ENCODE measurements around the gene TTF1.
"Not testable (repeated sequence)": the region's sequence is repeated elsewhere in the genome, so short reads cannot be mapped to it uniquely, and the experiment has no call there.

Gene TTF1

DNA sequence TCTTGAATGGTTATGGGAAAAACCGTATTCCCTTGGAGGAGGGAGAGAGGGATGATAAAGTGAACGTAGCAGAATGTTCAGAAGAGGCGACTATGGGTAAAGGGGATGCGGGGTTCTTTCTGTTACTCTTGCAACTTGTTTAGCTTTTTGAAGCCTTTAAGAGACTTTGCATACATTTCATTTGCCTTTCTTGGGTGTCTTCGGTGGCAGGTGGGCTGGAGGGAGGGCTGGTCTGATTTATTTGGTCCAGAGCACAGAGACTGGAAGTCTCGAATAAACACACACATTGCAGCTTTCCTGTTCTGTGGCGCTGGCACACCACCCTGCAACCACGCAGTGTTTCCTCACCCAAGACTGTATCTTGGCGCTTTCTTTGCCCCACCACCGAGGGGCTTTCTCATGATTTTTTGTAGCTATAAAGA, 23.2 kb downstream of the TTF1 start:
- TF ChIP-seq, protein P1, sequence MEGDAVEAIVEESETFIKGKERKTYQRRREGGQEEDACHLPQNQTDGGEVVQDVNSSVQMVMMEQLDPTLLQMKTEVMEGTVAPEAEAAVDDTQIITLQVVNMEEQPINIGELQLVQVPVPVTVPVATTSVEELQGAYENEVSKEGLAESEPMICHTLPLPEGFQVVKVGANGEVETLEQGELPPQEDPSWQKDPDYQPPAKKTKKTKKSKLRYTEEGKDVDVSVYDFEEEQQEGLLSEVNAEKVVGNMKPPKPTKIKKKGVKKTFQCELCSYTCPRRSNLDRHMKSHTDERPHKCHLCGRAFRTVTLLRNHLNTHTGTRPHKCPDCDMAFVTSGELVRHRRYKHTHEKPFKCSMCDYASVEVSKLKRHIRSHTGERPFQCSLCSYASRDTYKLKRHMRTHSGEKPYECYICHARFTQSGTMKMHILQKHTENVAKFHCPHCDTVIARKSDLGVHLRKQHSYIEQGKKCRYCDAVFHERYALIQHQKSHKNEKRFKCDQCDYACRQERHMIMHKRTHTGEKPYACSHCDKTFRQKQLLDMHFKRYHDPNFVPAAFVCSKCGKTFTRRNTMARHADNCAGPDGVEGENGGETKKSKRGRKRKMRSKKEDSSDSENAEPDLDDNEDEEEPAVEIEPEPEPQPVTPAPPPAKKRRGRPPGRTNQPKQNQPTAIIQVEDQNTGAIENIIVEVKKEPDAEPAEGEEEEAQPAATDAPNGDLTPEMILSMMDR (IDR thresholded peaks at IDR 0.05), result no peak
- DNase-seq (ENCODE audit: low spot score), result no peak
- Histone ChIP-seq H3K27ac (no peak overlapping the region), H3K4me3 (no peak overlapping the region)

DNA sequence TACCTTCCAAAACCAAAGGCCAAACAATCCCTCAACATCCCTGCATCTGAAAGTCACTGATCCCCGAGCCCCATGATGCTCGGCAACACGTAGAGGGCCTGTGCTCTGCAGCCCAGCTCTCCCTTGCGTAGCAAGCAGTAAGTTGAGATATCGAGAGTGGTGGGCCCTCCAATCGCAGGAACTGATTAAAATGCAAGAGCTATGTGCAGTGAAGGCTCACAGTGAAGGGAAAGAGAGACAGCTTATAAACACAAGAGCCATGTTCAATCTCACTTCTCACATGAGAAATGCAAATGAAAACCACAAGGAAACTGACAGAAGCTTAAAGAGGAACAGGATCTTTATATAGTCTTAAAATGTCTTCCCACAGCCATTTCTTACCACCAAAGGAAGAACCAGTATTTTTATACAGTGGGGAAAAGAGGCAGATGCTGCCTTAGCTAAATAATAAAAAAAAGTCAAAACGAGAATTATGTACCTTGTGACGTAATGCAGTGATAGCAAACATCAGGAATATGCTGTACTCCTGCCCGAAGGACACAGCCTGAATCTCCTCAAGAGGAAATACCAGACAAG, 24.6 kb downstream of the TTF1 start:
- TF ChIP-seq, protein P1 (IDR thresholded peaks at IDR 0.05), result no peak
- DNase-seq (ENCODE audit: low spot score), result no peak
- no peak overlapping the region for H3K27ac ChIP-seq
- no peak overlapping the region for H3K4me3 ChIP-seq

DNA sequence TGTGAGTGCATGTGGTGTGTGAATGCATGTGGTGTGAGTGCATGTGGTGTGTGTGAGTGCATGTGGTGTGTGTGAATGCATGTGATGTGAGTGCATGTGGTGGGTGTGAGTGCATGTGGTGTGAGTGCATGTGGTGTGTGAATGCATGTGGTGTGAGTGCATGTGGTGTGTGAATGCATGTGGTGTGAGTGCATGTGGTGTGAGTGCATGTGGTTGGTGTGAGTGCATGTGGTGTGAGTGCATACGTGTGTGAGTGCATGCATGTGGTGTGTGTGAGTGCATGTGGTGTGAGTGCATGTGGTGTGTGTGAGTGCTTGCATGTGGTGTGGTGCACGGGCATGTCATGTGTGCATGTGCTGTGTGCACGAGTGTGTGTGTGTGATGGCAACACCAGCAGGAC, 28.2 kb downstream of the TTF1 start:
- DNase-seq (ENCODE audit: low spot score); H3K27ac ChIP-seq; H3K4me3 ChIP-seq: not testable (repeated sequence)

DNA sequence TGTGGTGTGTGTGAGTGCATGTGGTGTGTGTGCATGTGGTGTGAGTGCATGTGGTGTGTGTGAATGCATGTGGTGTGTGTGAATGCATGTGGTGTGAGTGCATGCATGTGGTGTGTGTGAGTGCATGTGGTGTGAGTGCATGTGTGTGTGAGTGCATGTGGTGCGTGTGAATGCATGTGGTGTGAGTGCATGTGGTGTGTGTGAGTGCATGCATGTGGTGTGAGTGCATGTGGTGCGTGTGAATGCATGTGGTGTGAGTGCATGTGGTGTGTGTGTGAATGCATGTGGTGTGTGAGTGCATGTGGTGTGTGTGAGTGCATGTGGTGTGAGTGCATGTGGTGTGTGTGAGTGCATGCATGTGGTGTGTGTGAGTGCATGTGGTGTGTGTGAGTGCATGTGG, 28.9 kb downstream of the TTF1 start:
- H3K27ac ChIP-seq; DNase-seq (ENCODE audit: low spot score); H3K4me3 ChIP-seq: not testable (repeated sequence)

DNA sequence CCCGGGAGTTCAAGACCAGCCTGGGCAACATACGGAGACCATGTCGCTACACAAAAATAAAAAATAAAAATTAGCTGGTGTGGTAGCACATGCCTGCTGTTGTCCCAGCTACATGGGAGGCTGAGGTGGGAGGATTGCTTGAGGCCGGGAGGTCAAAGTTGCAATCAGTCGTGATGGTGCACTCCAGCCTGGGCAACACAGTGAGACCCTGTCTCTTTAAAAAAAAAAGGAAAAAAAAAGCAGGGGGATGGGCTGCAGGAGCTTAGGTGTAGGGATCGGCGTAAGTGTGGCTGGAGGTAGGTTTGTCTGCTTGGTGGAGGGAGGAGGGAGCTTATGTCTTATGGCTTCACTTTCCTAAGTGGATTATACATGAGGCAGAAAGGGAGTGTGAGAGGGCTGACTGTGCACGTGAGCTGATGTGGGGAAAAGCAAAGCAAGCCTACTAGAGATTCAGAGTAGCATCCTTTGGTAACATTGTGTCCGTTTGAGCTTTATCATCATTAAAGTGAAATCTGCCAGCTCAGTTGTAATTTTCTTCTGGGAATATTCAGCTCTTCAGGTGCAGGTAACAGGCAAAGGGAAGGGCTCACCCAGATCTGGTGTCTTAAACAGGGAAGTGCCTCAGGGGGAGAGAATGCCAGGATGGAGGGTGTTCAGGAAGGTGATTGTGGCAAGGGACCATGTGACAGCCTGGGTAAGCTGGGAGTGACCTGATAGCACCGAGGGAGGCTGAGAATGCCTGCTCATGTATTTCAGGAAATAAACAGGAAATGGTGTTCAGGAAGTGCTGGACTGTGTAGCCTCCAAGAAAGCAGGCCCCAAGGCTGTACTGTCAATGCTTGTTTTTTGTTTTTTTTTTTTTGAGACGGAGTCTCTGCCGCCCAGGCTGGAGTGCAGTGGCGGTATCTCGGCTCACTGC, 34.2 kb downstream of the TTF1 start:
- no peak for DNase-seq (ENCODE audit: low spot score)
- TF ChIP-seq, protein P1 (IDR thresholded peaks at IDR 0.05), result no peak
- Histone ChIP-seq H3K4me3 (no peak overlapping the region), H3K27ac (peak overlapping the region in 1 of 2 donors; percentile 72)

DNA sequence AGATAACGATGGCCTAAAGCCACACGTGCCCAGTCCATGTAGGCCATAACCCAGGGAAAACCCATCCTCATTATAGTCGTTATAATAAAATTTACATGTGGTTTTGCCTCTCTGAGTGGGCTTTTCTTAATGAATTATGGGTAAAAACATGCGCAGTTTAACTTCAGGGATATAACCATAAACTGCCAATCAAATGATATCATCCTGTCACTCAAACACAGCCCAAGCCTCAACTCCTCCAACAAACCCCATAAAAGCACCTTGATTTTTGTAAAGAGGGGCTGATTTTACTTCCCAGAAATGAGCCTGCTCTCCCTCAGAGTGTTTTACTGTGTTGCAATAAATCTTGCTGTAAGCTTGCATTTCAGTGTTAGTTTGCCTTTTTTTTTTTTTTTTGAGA, 36.0 kb downstream of the TTF1 start:
- TF ChIP-seq, protein P1 (IDR thresholded peaks at IDR 0.05), result no peak
- no peak for DNase-seq (ENCODE audit: low spot score)
- Histone ChIP-seq H3K27ac (no peak overlapping the region), H3K4me3 (no peak overlapping the region)

DNA sequence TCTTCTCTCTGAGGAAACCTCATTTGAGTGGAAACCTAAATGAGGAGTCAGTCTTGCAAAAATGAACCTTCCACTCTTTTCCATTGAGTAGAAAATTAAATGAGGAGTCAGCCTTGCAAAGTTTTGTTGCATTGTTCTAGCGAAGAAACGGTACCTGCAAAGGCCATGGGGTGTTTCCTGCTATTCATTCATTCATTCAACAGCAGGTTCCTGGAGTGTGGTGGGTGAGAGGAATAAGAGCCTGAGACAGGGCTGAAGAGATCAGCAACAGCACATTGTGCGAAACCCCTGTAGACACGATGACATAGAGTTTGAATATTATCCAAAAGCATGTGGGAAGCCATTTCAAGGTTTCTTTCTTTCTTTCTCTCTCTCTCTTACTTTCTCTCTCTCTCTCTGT, 37.2 kb downstream of the TTF1 start:
- Histone ChIP-seq H3K4me3 (no peak overlapping the region), H3K27ac (no peak overlapping the region)
- no peak for DNase-seq (ENCODE audit: low spot score)
- TF ChIP-seq, protein P1 (IDR thresholded peaks at IDR 0.05), result no peak

Measured in coronary artery (tissue), 2 donors.